ENCODE data around the gene SATL1.

The SATL1 gene

GRCh38 chrX:85159644-85160043 is 83.9 kb downstream of the SATL1 start:
- H3K4me3 ChIP-seq (ENCODE audit: low read depth, low read length) = no peak overlapping the region
- DNase-seq = no peak
- H3K36me3 ChIP-seq = no peaks in the 10 kb centered on the region
- TF ChIP-seq CTCF (IDR thresholded peaks at IDR 0.05; ENCODE audit: low read depth, low read length) = no peak
- H3K4me1 ChIP-seq = no peaks in the 10 kb centered on the region
- H3K27me3 ChIP-seq = no peaks in the 10 kb centered on the region
- no peaks in the 10 kb centered on the region for H3K9me3 ChIP-seq

DNA sequence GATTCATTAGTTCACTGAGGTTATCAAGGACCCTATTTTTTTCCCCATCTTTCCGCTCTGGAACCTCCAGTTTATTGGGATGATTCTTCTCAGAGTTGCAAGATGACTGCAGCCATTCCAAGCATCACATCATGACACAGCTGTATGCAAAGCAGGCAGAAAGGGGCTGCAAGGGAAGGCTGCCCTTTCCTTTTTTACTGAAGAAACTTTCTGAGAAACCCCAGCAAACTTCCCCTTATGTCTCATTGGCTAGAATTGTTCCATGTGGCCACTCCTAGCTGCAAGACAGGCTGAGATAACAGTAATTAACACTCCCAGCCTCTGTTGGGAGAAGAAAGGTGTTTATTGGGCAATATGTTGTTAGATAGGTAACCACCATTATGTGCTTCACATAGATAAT is 102.6 kb downstream of the SATL1 start:
- Histone ChIP-seq H3K9me3 (no peaks in the 10 kb centered on the region), H3K36me3 (no peaks in the 10 kb centered on the region), H3K27me3 (no peaks in the 10 kb centered on the region), H3K4me3 (ENCODE audit: low read depth, low read length) (no peak overlapping the region), H3K4me1 (no peaks in the 10 kb centered on the region)
- no peak for DNase-seq
- no peak for TF ChIP-seq CTCF (IDR thresholded peaks at IDR 0.05; ENCODE audit: low read depth, low read length)

DNA sequence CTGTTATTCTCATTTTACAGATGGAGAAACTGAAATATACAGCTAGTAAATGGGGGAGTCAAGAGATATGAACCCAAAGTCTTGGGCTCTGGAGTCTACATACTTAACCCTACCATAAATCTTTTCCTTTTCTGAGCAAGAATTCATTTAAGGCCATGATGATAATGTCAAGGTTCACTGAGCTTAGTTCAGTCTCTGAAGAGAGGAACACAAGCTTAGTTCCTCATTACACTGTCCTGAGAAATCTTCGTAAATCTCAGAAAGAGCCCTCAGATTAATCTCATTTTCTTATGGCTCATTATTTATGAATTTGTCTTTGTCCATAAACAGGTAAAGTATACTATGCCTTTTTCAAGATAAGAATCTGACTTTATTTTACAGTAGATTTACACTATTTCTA is 104.2 kb downstream of the SATL1 start:
- DNase-seq = no peak
- no peak for TF ChIP-seq CTCF (IDR thresholded peaks at IDR 0.05; ENCODE audit: low read depth, low read length)

DNA sequence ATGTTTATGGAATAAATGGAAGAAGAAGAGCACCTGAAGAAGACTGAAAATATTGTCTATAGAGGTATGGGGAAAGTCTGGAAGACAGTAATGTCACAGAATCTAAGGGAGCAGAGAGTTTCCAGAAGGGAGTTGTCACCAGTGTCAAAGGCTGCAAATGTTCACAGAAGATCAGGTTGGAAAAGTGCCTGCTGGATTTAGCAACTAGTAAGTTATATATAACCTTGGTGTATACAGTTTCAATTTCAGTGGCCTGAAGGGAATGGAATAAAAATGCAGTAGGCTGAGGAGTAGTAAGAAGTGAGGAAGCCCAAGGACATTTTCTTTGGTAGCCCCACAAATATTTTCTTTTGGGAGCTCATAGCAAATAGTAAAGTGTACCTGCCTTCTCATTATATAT is 107.2 kb downstream of the SATL1 start:
- Histone ChIP-seq H3K4me3 (ENCODE audit: low read depth, low read length) (no peak overlapping the region), H3K27me3 (no peaks in the 10 kb centered on the region), H3K4me1 (no peaks in the 10 kb centered on the region), H3K9me3 (no peaks in the 10 kb centered on the region), H3K36me3 (no peaks in the 10 kb centered on the region)
- no peak for DNase-seq
- TF ChIP-seq CTCF (IDR thresholded peaks at IDR 0.05; ENCODE audit: low read depth, low read length) = no peak

More for the DNA sequence above, 104.2 kb downstream of the SATL1 start:
- Histone ChIP-seq H3K36me3 (no peaks in the 10 kb centered on the region), H3K4me1 (no peaks in the 10 kb centered on the region), H3K9me3 (no peaks in the 10 kb centered on the region), H3K27me3 (no peaks in the 10 kb centered on the region), H3K4me3 (ENCODE audit: low read depth, low read length) (no peak overlapping the region)

- Histone ChIP-seq H3K9me3 (no peaks in the 10 kb centered on the region), H3K4me1 (no peaks in the 10 kb centered on the region), H3K36me3 (no peaks in the 10 kb centered on the region), H3K27me3 (no peaks in the 10 kb centered on the region), H3K4me3 (ENCODE audit: low read depth, low read length) (no peak overlapping the region)
- TF ChIP-seq CTCF (IDR thresholded peaks at IDR 0.05; ENCODE audit: low read depth, low read length) = no peak
- DNase-seq = no peak
Observed at GRCh38 chrX:85115252-85115651, 128.3 kb downstream of the SATL1 start.

DNA sequence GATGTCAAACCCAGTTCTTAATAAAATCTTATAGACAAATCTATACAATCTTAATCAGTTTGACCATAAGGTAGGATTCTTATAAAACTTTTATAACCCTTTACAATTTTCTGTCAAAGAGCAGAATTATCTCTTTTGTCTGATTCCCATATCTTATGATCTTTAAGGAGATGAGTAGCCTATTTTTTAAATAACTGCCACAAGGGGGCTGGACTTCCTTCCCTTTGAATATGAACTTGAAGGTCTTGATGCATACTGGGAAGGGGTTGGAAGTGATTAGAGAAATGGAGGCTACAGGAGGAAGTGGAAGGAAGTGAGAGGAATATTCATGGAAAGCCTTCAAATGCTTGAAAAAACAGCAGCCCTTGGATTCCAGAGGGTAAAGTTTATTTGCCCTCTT is 128.8 kb downstream of the SATL1 start:
- no peaks in the 10 kb centered on the region for H3K27me3 ChIP-seq
- no peak for DNase-seq
- no peaks in the 10 kb centered on the region for H3K9me3 ChIP-seq
- no peak for TF ChIP-seq CTCF (IDR thresholded peaks at IDR 0.05; ENCODE audit: low read depth, low read length)
- H3K4me1 ChIP-seq = no peaks in the 10 kb centered on the region
- H3K4me3 ChIP-seq (ENCODE audit: low read depth, low read length) = no peak overlapping the region
- no peaks in the 10 kb centered on the region for H3K36me3 ChIP-seq
